Ishikawa (cell line): ENCODE results near the gene SPA17.

Experiments
- EGR1 ChIP-seq: IDR thresholded peaks from 2 replicates; pipeline ENCODE4 v1.6.1; 2012
- FOXM1 ChIP-seq: IDR thresholded peaks from 2 replicates; pipeline ENCODE4 v1.6.1; 2012; ENCODE audit warnings: low read depth, borderline replicate concordance

- TF ChIP-seq EGR1: no peak
- no peak for TF ChIP-seq FOXM1
Measured at GRCh38 chr11:124640666-124641065, 33.0 kb upstream of the SPA17 start.
